ENCODE data around the gene UGT8. TPM values are rescaled to one million over a fixed set of nuclear protein-coding genes. Genes with fewer than 3 reads are reported as not detected.

The UGT8 gene
- total RNA-seq, 2 experiments from 2014 or later, result 0.11 TPM; not detected in 1

- H3K36me3 Mint-ChIP-seq (ENCODE audit: low read depth), result no peaks in the 10 kb centered on the region
- no peaks in the 10 kb centered on the region for H3K9me3 Mint-ChIP-seq
- Histone ChIP-seq H3K36me3 (ENCODE audit: insufficient read depth, low read length) (no peaks in the 10 kb centered on the region), H3K9me3 (ENCODE audit: control insufficient read depth in 1 of 2, insufficient read depth in 1 of 2, low read length in 2 of 2) (peaks cover 0 to 10% of the 10 kb centered on the region in 2 experiments), H3K27ac (ENCODE audit: low read depth in 1 of 2, low read length in 2 of 2) (no peak overlapping the region), H3K27me3 (ENCODE audit: control insufficient read depth in 1 of 2, insufficient read depth in 2 of 2, low read length in 2 of 2) (peaks cover 15 to 28% of the 10 kb centered on the region in 2 experiments), H3K4me3 (ENCODE audit: low read length) (no peak overlapping the region), H3K4me1 (ENCODE audit: insufficient read depth, low read length) (peaks cover 13% of the 10 kb centered on the region)
- DNase-seq (no peak), ATAC-seq (ENCODE audit: poor library complexity) (no peak)
- TF ChIP-seq, protein P1, sequence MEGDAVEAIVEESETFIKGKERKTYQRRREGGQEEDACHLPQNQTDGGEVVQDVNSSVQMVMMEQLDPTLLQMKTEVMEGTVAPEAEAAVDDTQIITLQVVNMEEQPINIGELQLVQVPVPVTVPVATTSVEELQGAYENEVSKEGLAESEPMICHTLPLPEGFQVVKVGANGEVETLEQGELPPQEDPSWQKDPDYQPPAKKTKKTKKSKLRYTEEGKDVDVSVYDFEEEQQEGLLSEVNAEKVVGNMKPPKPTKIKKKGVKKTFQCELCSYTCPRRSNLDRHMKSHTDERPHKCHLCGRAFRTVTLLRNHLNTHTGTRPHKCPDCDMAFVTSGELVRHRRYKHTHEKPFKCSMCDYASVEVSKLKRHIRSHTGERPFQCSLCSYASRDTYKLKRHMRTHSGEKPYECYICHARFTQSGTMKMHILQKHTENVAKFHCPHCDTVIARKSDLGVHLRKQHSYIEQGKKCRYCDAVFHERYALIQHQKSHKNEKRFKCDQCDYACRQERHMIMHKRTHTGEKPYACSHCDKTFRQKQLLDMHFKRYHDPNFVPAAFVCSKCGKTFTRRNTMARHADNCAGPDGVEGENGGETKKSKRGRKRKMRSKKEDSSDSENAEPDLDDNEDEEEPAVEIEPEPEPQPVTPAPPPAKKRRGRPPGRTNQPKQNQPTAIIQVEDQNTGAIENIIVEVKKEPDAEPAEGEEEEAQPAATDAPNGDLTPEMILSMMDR (IDR thresholded peaks at IDR 0.05), result no peak
- ChIA-PET CTCF (no interaction called here), POLR2A (no interaction called here)
- H3K27me3 Mint-ChIP-seq, result peaks cover 18% of the 10 kb centered on the region
- H3K4me1 Mint-ChIP-seq (ENCODE audit: low read depth), result peaks cover 11% of the 10 kb centered on the region
- intact Hi-C loops (cut with DNase I, micrococcal nuclease), result no loop called here
- H3K4me3 Mint-ChIP-seq, result no peak overlapping the region
- no peak overlapping the region for H3K27ac Mint-ChIP-seq
These were observed 2.1 kb downstream of the UGT8 start for GRCh38 chr4:114600672-114601071.

- CTCF ChIA-PET, result no interaction called here
- no peak overlapping the region for H3K4me3 Mint-ChIP-seq
- H3K27me3 ChIP-seq (ENCODE audit: control insufficient read depth in 1 of 2, insufficient read depth in 2 of 2, low read length in 2 of 2), result peaks cover 15 to 28% of the 10 kb centered on the region in 2 experiments
- H3K9me3 Mint-ChIP-seq, result no peaks in the 10 kb centered on the region
- H3K36me3 Mint-ChIP-seq (ENCODE audit: low read depth), result no peaks in the 10 kb centered on the region
- intact Hi-C loops (cut with DNase I, micrococcal nuclease), result no loop called here
- peaks cover 13% of the 10 kb centered on the region for H3K4me1 ChIP-seq (ENCODE audit: insufficient read depth, low read length)
- H3K4me1 Mint-ChIP-seq (ENCODE audit: low read depth), result peaks cover 11% of the 10 kb centered on the region
- H3K27ac ChIP-seq (ENCODE audit: low read depth in 1 of 2, low read length in 2 of 2), result no peak overlapping the region
- no peaks in the 10 kb centered on the region for H3K36me3 ChIP-seq (ENCODE audit: insufficient read depth, low read length)
- DNase-seq (no peak), ATAC-seq (ENCODE audit: poor library complexity) (no peak)
- peaks cover 0 to 10% of the 10 kb centered on the region in 2 experiments for H3K9me3 ChIP-seq (ENCODE audit: control insufficient read depth in 1 of 2, insufficient read depth in 1 of 2, low read length in 2 of 2)
- POLR2A ChIA-PET, result no interaction called here
- H3K4me3 ChIP-seq (ENCODE audit: low read length), result no peak overlapping the region
- H3K27ac Mint-ChIP-seq, result no peak overlapping the region
- H3K27me3 Mint-ChIP-seq, result peaks cover 10% of the 10 kb centered on the region
- TF ChIP-seq, protein P1 (IDR thresholded peaks at IDR 0.05), result no peak
These were observed 2.9 kb downstream of the UGT8 start for GRCh38 chr4:114601304-114602052.

GRCh38 chr4:114603497-114603896 is 4.9 kb downstream of the UGT8 start:
- H3K4me1 ChIP-seq (ENCODE audit: insufficient read depth, low read length), result peaks cover 7% of the 10 kb centered on the region

More at GRCh38 chr4:114603497-114603896, 4.9 kb downstream of the UGT8 start:
- peaks cover 11% of the 10 kb centered on the region for H3K4me1 Mint-ChIP-seq (ENCODE audit: low read depth)
- no peaks in the 10 kb centered on the region for H3K36me3 Mint-ChIP-seq (ENCODE audit: low read depth)
- CTCF ChIA-PET, result no interaction called here
- TF ChIP-seq, protein P1 (IDR thresholded peaks at IDR 0.05), result no peak
- H3K27me3 Mint-ChIP-seq, result no peaks in the 10 kb centered on the region
- Histone ChIP-seq H3K27me3 (ENCODE audit: control insufficient read depth in 1 of 2, insufficient read depth in 2 of 2, low read length in 2 of 2) (peaks cover 15 to 22% of the 10 kb centered on the region in 2 experiments), H3K4me3 (ENCODE audit: low read length) (no peak overlapping the region), H3K9me3 (ENCODE audit: control insufficient read depth in 1 of 2, insufficient read depth in 1 of 2, low read length in 2 of 2) (peaks cover 0 to 7% of the 10 kb centered on the region in 2 experiments), H3K27ac (ENCODE audit: low read depth in 1 of 2, low read length in 2 of 2) (no peak overlapping the region), H3K36me3 (ENCODE audit: insufficient read depth, low read length) (no peaks in the 10 kb centered on the region)
- DNase-seq (no peak), ATAC-seq (ENCODE audit: poor library complexity) (no peak)
- H3K9me3 Mint-ChIP-seq, result no peaks in the 10 kb centered on the region
- intact Hi-C loops (cut with DNase I, micrococcal nuclease), result no loop called here
- H3K27ac Mint-ChIP-seq, result no peak overlapping the region
- POLR2A ChIA-PET, result interaction anchor here (0.6 kb wide), 1 partner anchor 70 kb away, joined by 3 read pairs; no protein-coding TSS in a partner anchor
- no peak overlapping the region for H3K4me3 Mint-ChIP-seq
